ENCODE results near the gene NRG2.

- TF ChIP-seq, protein P1, sequence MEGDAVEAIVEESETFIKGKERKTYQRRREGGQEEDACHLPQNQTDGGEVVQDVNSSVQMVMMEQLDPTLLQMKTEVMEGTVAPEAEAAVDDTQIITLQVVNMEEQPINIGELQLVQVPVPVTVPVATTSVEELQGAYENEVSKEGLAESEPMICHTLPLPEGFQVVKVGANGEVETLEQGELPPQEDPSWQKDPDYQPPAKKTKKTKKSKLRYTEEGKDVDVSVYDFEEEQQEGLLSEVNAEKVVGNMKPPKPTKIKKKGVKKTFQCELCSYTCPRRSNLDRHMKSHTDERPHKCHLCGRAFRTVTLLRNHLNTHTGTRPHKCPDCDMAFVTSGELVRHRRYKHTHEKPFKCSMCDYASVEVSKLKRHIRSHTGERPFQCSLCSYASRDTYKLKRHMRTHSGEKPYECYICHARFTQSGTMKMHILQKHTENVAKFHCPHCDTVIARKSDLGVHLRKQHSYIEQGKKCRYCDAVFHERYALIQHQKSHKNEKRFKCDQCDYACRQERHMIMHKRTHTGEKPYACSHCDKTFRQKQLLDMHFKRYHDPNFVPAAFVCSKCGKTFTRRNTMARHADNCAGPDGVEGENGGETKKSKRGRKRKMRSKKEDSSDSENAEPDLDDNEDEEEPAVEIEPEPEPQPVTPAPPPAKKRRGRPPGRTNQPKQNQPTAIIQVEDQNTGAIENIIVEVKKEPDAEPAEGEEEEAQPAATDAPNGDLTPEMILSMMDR (IDR thresholded peaks at IDR 0.05), result no peak
- TF ChIP-seq POLR2AphosphoS5 (IDR thresholded peaks at IDR 0.05), result no peak
- no peak for TF ChIP-seq POLR2A (IDR thresholded peaks at IDR 0.05)
Measured at GRCh38 chr5:139799359-139799758, 243.7 kb downstream of the NRG2 start.

Data from breast epithelium (tissue), 3 donors.